Body of pancreas (tissue), 4 donors: ENCODE measurements around the gene OLFM3. TPM values are rescaled to one million over a fixed set of nuclear protein-coding genes. Genes with fewer than 3 reads are reported as not detected.

Experiments used
- ATAC-seq: fragments of 150-250 bp; one replicate; pipeline ENCODE4 v1.9.1; 2016
- DNase-seq, 4 donors: peaks; one replicate each; pipeline ENCODE4 v3.0.0-alpha.2; 2019
- H3K27ac ChIP-seq, 4 donors: fragments of 200-600 bp; sonication (generic); 1 replicate in 3 of 4; 2 replicates in 1 of 4; pipeline versions ENCODE4 v1.5.1 to v1.6.1; 2016 to 2019; ENCODE audit warnings: mild to moderate bottlenecking in 1 of 4, mixed read lengths in 1 of 4, moderate library complexity in 1 of 4
- H3K27me3 ChIP-seq, 2 donors: fragments of 200-600 bp; sonication (generic); one replicate each; pipeline ENCODE4 v1.6.0; 2016; ENCODE audit warnings: mild to moderate bottlenecking in 1 of 2
- H3K36me3 ChIP-seq, 2 donors: fragments of 200-600 bp; sonication (generic); replicated peaks in 1 of 2; 2 replicates each; pipeline ENCODE4 v1.5.1; 2016; ENCODE audit warnings: low read depth in 2 of 2; ENCODE audit not compliant: insufficient read depth in 1 of 2
- H3K4me1 ChIP-seq: fragments of 200-600 bp; sonication (generic); one replicate; pipeline ENCODE4 v1.6.0; 2016
- H3K4me3 ChIP-seq, 2 donors: fragments of 200-600 bp; sonication (generic); 1 replicate in 1 of 2; 2 replicates in 1 of 2; pipeline ENCODE4 v1.5.1; 2016 to 2019
- H3K9me3 ChIP-seq, 3 donors: fragments of 200-600 bp; sonication (generic); 1 replicate in 2 of 3; 2 replicates in 1 of 3; pipeline ENCODE4 v1.5.1; 2016
- CTCF ChIP-seq, 7 experiments: fragments of 450-650 bp in 4 of 7; fragments of 200-600 bp in 3 of 7; sonication (generic) in 3 of 7; IDR thresholded peaks; one replicate each; pipeline ENCODE4 v1.5.1; 2016 to 2019; ENCODE audit warnings: antibody characterized with exemption in 7 of 7
- POLR2A ChIP-seq, 3 donors: fragments of 450-650 bp; IDR thresholded peaks; one replicate each; pipeline ENCODE4 v1.6.1; 2016; ENCODE audit warnings: antibody characterized with exemption in 3 of 3, mild to moderate bottlenecking in 2 of 3
- WGBS, 2 donors: methylation state at CpG; one replicate each; pipeline ENCODE4 v1.1.5; 2017; 5-methylcytosine and 5-hydroxymethylcytosine counted together
- intact Hi-C: fragments of 100-400 bp; cut with DNase I; formaldehyde crosslinking; loops from one replicate; pipeline ENCODE4 v1.15.1; 2023
- total RNA-seq, 2 donors: library from RNA; depleted of rRNA; stranded (reverse); fragments of >200 nt; gene quantifications; one replicate each; pipeline ENCODE4 v1.1.0, GENCODE V29; 2016

Gene OLFM3
- total RNA-seq, 2 donors from 2014 or later, result not detected

- Histone ChIP-seq H3K27ac (no peak overlapping the region), H3K27me3 (no peaks in the 10 kb centered on the region), H3K4me3 (no peak overlapping the region), H3K4me1 (peaks cover 9% of the 10 kb centered on the region), H3K9me3 (no peaks in the 10 kb centered on the region), H3K36me3 (no peaks in the 10 kb centered on the region)
- WGBS, 2 donors, result 82 to 89% methylated on average over 2 of the region's 2 CpGs
- intact Hi-C loops, result no loop called here
- no peak for TF ChIP-seq CTCF (IDR thresholded peaks at IDR 0.05)
- no peak for TF ChIP-seq POLR2A (IDR thresholded peaks at IDR 0.05)
- no peak for ATAC-seq
- no peak for DNase-seq
Observed at GRCh38 chr1:101898137-101898536, 98.6 kb downstream of the OLFM3 start.

GRCh38 chr1:101884621-101885020 is 112.1 kb downstream of the OLFM3 start:
- intact Hi-C loops, result no loop called here
- no peak for ATAC-seq

GRCh38 chr1:101875891-101876290 is 120.8 kb downstream of the OLFM3 start:
- DNase-seq (no peak), ATAC-seq (no peak)
- H3K36me3 ChIP-seq, result no peaks in the 10 kb centered on the region
- no peak overlapping the region for H3K4me3 ChIP-seq
- TF ChIP-seq POLR2A (IDR thresholded peaks at IDR 0.05) (no peak), CTCF (IDR thresholded peaks at IDR 0.05) (no peak)
- intact Hi-C loops, result no loop called here
- no peaks in the 10 kb centered on the region for H3K27me3 ChIP-seq
- H3K4me1 ChIP-seq, result no peaks in the 10 kb centered on the region
- H3K9me3 ChIP-seq, result no peaks in the 10 kb centered on the region
- H3K27ac ChIP-seq, result no peak overlapping the region

More at GRCh38 chr1:101884621-101885020, 112.1 kb downstream of the OLFM3 start:
- Histone ChIP-seq H3K36me3 (no peaks in the 10 kb centered on the region), H3K27me3 (no peaks in the 10 kb centered on the region), H3K9me3 (no peaks in the 10 kb centered on the region), H3K27ac (no peak overlapping the region), H3K4me3 (no peak overlapping the region), H3K4me1 (no peaks in the 10 kb centered on the region)
- no peak for TF ChIP-seq POLR2A (IDR thresholded peaks at IDR 0.05)
- TF ChIP-seq CTCF (IDR thresholded peaks at IDR 0.05), result no peak
- no peak for DNase-seq
- WGBS, 2 donors, result 46 to 64% methylated on average over 2 of the region's 2 CpGs

GRCh38 chr1:101873672-101874071 is 123.1 kb downstream of the OLFM3 start:
- 93 to 97% methylated on average over 1 of the region's 1 CpG for WGBS, 2 donors
- Histone ChIP-seq H3K4me1 (no peaks in the 10 kb centered on the region), H3K27me3 (no peaks in the 10 kb centered on the region), H3K4me3 (no peak overlapping the region), H3K9me3 (no peaks in the 10 kb centered on the region), H3K36me3 (no peaks in the 10 kb centered on the region), H3K27ac (no peak overlapping the region)
- no peak for DNase-seq
- no peak for ATAC-seq
- intact Hi-C loops, result no loop called here
- TF ChIP-seq POLR2A (IDR thresholded peaks at IDR 0.05) (no peak), CTCF (IDR thresholded peaks at IDR 0.05) (no peak)

- no peak for TF ChIP-seq POLR2A (IDR thresholded peaks at IDR 0.05)
- no peak for TF ChIP-seq CTCF (IDR thresholded peaks at IDR 0.05)
- ATAC-seq, result no peak
- DNase-seq, result no peak
- Histone ChIP-seq H3K4me1 (no peaks in the 10 kb centered on the region), H3K27ac (no peak overlapping the region), H3K9me3 (no peaks in the 10 kb centered on the region), H3K4me3 (no peak overlapping the region), H3K27me3 (no peaks in the 10 kb centered on the region), H3K36me3 (no peaks in the 10 kb centered on the region)
- intact Hi-C loops, result no loop called here
- 72 to 74% methylated on average over 1 of the region's 1 CpG for WGBS, 2 donors
Observed at GRCh38 chr1:101859941-101860340, 136.8 kb downstream of the OLFM3 start.
